GM21529 (cell line): Measurements from ENCODE around the gene NEUROG3.

Experiments
- ATAC-seq: cut with Tn5 transposase; IDR thresholded peaks from one replicate; pipeline ENCODE4 v1.9.1; 2021; ENCODE audit not compliant: unreplicated experiment

The NEUROG3 gene, protein sequence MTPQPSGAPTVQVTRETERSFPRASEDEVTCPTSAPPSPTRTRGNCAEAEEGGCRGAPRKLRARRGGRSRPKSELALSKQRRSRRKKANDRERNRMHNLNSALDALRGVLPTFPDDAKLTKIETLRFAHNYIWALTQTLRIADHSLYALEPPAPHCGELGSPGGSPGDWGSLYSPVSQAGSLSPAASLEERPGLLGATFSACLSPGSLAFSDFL

DNA sequence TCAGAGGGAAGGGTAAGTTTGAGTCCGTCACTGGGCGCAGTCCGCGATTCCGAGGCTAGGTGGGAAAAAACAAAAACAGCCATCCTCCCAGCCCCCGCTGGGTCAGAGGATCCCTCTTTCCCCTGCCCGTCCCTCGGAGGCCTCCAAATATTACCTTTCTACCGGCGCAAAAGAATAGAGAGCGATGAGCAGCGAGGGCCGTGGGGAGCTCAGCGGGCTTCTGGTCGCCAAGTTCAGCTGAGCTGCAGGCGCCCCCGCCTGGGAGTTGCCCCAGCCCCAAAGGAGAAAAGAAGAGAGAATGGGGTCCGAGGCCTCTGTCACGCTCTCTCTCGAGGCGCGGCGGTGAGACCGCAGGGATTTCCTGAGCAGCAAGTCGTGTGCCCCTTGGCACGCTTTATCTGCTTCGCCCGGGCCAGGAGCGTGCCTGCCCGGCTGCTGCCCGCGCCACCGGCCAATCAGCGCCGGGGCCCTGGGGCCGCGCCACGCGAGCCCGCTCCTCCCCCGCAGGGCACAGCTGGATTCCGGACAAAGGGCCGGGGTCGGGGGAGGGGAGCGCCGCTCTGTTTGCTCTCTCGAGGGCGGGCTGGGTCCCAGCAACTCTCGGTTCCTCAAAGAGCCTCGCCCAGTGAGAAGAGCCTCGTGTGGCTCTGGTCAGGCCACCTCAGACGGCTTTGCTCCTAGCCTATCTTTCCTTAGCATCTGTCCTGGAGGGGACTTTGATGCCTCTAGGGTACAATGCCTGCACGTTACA is at the start of gene NEUROG3:
Gene NEUROG3 (minus strand): TSS at position 367 of the 751 bp plus-strand sequence. CDS start 379 bp downstream, outside the sequence.
- peak; percentile 71 for ATAC-seq

DNA sequence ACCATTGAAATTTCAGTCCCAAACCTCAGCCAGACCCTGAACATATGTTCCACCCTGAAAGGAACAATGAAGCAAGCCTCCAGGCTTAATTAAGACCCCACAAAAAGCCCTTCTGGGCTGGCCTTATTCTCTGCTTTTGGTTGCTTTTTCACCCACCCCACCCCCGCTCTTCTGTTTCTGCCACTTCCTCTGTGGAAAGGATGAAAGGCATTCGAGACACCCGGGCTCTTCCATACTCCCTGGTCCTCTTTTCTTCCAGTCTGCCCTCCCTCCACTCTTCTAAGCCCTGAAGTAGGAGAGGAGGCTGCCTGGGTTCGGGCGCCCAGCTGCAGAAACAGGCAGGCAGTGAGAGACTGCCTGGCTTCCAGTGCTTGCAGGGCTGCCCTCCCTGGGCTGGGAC is 47.4 kb upstream of the NEUROG3 start:
- ATAC-seq, result no peak

DNA sequence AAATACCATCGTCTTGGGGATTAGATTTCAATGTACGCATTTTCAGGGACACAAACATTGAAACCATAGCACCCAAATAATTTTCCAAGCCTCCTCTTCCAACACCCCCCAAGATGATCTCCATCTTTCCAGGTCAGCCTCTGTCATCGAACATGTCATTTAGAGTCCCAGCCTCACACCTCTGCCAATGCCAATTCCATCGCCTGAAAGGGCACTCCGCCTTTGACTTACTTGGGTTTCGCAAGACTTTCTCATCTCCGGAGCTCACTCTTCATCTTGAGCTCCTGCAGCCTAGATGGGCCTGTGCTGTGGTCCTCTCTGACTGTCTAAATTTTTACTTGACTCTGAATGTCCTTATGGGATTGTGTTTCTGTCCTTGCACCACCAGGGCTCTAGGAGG is 46.4 kb upstream of the NEUROG3 start:
- ATAC-seq, result no peak

DNA sequence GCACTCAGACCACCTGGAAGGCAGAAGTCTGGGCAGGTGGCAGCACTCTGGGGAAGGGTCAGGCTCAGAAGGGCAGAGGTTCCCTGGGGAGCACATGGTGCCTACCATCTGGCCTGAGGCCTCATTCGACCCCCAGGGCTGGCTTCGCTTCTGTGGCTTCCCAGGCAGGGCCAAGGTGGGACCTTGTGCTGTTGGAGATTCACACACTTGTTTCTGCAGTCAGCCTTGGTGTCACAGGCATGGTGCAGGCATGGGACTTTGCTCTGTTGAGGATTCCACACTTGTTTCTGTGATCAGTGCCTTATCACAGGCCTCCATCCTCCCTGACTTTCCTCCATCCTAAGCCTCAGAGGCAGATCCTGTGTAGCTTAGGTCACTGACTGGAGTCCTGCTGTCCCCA is 45.5 kb upstream of the NEUROG3 start:
- no peak for ATAC-seq

DNA sequence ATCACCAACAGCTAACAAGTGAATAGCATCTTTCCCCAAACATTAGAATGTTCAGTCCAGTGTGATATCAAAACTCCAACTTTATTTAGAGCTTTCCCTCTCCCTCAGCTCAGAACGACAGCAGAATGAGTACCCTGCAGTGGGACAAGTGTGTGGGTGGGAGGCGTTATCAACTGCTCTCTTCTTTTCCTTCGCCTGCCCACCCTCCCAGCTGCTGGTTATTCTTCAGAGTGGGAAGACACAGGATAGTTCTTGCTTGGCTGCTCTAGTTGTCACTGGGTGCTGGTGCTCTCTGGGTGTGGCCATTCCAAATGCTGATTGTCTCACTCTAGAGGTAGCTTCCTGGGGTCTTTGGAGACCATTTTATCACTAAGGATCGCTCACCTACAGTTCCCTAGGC is 43.1 kb upstream of the NEUROG3 start:
- no peak for ATAC-seq

DNA sequence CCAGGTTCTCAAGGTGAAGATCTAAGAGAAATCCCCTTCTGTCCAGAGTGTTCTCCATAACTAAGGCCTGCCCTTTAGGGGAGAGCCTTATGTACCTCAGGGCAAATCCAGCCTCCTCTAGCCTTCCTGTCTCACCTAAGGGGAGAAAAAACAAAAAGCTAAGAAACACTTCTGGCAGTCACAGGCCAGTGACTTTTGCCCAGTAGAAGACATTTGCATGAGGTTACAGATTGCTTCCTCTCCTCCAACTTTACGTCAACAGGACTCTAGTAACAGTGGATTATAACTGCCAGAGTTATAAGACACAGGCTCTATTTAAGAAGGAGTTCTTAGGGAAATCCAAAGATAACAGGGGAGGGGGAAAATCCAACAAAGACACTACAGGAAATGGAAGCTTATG is 40.9 kb upstream of the NEUROG3 start:
- ATAC-seq, result no peak

DNA sequence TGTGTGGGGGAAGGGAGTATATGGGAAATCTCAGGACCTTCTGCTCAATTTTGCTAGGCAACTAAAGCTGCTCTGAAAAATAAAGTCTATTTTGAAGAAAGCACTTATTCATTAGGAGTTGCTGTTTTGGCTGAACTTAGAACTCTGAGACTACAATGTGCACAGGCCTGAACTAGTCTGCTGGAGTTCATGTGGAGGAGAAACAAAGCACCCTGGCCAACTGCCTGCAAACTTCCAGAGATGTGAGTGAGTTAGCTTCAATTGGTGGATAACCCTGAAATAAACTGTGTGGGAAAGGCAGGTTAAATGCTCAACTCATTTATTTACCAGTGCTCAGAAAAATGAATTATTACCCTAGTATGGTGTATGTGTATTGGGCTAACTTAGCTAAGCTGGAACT is 39.5 kb upstream of the NEUROG3 start:
- no peak for ATAC-seq

DNA sequence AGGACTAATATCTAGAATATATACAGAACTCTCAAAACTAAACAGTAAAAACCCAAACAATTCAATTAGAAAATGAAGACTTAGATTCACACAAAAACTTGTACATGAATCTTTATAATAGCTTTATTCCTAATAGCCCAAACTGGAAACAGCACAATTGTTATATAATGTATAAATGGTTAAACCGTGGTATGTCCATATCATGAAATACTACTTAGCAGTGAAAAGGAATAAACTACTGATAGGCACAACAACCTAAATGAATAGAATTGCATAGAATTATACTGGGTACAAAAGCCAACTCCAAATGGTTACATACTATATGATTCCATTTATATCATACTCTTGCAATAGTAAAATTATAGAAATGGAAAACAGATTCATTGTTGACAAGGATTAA is 35.9 kb upstream of the NEUROG3 start:
- ATAC-seq, result no peak

DNA sequence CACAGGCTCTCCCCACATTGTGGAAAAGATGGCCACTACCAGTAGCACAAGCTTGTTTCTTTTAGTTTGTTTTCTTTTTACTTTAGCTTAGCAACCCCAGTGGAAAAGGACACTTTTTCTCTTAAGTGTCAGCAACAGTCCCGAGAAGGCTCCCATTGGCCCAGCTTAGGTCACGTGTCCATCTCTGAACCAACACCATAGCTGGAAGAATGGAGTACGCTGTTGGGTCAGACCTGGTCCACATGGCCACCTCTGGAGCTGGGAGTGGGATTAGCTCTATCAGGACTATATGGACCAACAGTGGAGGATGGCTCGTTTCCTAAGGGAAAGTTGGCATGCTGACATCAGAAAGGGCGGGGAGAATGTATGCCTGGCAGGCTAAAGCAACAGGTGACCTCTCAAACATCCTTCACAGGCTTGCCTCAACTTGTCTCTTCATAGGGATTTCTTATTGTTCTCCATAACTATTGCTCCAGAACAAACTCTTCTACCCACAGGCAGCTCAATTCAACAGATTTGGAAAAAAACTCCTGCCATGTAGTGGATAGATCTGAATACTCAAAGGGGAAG is 27.6 kb upstream of the NEUROG3 start:
- no peak for ATAC-seq

DNA sequence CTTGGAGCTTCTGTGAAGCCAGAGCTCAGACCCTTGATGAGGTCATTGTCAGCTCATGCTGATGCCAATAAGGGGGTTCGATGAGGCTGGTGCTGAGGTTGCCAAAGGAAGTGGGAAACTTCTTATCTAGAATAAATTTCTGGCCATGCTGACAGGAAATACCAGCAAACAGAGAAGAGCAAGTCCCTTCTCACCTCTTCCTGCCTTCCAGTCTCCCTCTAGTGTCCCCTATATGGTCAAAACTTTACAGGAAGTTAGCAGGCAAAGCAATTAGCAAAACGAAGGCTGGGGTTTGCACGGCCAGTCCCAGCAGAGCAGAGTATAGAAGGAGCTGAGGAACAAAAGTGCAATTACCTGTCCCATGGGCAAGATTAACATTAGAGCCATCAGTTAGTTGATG is 15.1 kb upstream of the NEUROG3 start:
- no peak for ATAC-seq

DNA sequence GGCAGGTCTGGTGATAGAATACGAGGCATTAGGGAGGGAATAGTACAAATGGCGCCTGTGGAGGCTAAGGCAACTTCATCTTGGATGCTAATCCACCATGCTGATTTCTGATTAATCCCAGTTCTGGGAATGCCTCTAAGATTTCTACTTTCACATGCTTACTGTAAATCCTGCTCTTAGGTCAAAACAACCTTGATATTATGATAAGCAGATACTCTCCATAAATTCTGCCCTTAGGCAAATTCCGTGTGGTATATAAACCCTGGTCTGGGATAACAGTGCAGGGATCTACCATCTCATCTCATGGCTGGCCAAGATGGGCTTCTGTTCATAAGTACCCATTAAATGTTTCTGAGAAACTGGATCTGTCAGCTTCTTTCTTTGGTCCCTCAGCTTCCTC is 11.4 kb upstream of the NEUROG3 start:
- ATAC-seq, result no peak

DNA sequence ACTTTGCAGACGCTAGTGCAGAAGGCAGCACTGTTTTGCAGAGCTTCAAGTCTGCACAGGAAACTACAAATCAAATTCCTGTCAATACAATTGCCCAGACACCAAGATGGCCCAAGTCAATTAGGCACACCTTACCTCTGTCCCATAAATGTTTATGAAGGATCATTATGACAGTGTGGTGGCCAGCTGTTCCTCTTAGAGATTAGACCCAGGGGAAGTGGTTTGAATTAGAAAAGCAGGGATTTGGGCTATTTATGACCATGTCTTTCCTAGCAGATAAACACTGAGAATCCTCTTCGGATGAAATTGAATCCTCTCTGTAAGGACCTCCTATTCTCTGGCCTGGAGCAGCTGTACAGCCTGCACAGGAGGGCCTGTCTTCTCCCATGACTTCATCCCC is 9.9 kb upstream of the NEUROG3 start:
- ATAC-seq, result no peak

DNA sequence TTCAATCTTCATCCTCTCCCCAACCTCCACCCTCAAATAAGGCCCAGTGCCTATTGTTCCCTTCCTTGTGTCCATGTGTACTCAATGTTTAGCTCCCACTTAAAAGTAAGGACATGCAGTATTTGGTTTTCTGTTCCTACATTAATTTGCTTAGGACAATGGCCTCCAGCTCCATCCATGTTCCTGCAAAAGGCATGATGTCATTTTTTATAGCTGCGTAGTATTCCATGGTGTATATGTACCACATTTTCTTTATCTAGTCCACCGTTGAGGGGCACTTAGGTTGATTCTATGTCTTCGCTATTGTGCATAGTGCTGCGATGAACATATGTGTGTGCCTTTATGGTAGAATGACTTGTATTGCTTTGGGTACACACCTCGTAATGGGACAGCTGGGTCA is 7.2 kb upstream of the NEUROG3 start:
- ATAC-seq, result no peak

DNA sequence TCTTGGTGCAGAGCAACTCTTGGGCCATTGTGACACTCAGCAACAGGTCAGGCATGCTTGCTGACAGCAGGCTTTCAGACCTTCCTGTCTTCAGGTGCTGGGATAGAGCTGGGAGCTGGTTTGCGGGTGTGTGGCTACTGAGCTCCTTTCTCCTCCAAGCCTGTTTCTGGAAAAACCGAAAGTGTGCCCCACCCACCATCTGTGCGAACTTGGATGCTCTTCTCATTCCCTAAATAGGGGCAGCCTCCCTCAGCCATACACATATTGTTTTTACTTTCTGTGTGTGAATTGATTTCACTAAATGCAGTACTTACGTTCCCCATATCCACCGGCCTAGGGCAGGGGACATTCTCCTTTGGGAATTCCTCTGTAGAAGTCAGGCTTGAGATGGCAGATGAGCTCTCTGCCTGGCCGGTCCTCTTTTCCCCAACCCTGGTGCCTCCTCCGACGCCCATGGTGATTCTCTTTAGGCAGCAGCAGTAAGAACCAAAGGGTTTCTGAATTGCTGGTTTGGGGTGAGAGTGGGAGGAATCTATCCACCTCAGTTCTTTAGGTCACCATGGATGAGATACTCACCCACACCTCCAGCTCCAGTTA is 6.3 kb upstream of the NEUROG3 start:
- ATAC-seq, result no peak

DNA sequence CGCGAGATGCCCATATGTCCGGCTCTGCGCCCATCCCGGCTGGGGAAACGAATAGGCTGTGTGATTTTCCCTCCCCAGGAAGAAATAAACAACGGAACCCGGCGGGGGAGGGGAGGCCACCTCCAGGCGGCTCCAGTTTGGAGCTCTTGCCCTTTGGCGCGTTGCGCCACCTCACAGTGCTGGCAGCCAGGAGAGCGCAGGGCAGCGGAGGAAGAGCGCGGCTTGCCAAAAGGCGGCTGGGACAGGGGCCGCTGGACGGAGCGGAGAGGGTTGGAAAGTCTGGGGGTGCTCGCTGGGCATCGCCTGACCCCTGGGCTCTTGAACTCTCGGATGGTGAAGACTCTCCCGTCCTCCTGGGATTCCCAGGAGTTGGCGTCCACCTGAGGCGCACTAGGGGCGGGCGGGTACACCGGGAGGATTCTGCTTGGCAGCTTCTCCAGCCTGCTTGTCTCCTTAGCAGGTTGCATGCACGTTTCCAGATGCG is 5.3 kb upstream of the NEUROG3 start:
- ATAC-seq, result no peak

DNA sequence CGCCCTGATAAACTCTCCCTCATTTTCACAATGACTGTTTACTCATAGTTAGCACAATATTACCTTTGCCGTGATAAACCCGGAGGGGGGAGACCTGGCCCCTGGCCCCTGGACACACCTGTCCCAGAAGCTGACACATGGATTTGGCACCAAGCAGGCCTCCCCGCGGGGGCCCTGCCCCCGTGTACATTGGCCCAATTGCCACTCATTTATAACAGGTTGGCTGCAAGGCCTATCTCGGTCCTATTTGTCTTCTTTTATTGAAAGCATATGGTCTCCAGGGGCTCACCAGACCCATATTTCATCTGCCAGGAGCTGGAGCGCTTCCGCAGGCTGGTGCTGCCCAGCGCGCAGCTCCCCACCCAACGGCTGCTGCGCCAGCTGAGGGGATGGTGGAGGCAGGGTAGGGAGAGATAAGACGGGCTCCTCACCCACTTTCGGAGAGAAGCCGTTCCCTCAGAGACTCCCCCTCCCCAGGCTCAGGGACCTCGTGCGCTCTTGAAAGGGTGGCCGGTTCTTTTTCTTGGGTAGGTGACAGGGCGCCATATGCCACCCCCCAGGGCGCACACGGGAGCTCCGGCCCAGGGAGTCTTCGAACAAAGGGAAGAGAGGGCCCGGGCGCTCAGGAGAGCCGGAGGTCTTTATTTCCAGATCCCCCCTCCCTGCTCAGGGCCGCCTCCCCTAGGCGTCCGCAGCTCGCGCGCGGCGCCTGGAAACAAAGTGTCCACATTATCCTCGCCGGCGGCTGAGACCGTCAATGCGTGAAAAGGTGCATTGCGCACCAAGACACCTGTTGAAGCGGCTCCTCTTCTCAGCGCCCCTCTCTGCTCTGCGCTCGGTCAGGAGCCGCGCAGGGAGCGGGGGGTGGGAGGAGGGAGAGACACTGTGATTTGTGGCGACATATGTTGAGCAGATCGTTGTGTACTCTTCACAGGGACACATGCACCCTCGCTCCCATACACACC is 4.3 kb upstream of the NEUROG3 start:
- ATAC-seq, result no peak

DNA sequence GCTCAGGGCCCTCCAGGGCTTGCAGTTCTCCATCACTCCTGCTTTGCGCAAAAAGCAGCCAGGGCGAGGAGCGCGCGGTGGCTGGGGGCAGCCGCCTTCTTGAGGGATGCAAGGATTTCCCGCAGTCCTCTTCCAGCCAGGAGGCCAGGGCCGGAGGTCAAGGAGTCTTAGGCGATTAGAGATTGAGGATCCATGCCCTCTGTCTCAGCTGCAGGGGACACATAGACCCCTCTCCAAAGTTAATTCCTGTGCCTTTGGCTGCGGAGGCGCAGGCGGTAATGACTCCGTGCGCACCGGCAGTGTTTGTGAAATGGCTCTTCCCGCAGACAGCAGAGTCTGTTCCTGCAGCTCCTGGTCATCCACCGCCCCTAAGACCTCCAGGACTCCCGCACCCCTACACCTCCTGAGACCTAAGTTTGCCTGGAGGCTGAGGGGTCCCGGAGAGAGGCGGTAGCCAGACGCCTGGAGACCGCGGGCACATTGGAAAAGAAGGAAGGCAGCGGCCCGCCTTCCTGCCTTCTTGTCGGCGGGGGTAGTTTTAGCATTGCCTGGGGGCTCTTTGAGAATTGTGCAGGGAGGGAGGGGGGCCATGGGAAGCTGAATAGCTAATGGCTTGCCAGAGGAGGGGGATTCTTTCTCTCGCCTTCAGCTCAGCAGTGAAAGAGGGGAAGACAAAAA is 3.3 kb upstream of the NEUROG3 start:
- ATAC-seq, result no peak

DNA sequence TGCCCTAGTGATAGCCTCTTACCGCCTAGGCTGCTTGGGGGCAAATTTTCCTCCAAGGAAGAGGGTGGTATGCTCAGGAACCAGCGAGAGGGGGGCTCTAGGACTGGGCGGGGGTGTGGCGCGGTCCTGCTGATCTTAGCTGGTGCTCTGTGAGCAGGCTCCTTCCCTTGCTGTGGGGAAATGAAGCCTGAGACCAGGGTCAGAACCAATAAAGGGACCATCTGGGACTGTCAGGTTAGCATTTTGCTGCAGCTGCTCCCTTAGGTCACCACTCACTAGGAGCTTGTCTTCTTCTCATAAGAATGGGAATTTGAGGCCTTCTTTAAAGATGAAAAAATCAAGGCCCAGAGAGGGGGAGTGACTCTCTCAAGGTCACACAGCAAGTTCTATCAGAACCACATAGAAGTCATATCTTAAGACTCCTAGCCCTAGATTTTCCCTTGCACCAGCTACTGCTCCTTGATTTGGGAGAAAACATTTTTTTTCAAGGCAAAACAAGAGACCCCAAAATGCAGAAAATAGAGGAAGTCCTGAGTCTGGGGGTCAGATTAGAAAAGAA is 2.0 kb upstream of the NEUROG3 start:
- ATAC-seq, result no peak

DNA sequence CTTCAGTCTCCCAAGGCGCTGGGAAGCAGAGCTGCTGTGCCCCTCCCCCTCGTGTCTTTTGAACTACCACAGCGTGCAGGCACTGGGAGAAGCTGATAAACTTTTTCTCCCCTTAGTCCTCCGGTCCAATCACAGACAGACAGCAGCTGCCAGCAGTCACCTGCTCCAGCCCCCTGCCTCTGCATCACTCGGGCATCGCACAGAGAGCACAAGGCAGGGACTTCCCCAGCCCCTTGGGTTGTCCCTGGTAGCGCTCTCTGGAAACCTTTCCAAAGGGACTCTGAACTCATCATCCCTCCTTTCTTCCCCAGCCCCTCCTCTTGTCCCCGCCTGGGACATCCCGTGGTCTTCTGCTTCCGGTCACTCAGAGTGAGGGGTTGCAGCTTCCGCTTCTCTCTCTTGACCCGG is 1.4 kb upstream of the NEUROG3 start:
- ATAC-seq, result no peak
